GM18907 (cell line): Measurements from ENCODE around the gene EVA1B.

Experiments
- ATAC-seq: cut with Tn5 transposase; IDR thresholded peaks from one replicate; pipeline ENCODE4 v1.9.1; 2021; ENCODE audit warnings: mild to moderate bottlenecking, moderate library complexity; ENCODE audit not compliant: unreplicated experiment

Gene EVA1B

GRCh38 chr1:36346741-36347370, 23.4 kb upstream of the EVA1B start:
- ATAC-seq, result no peak

GRCh38 chr1:36345353-36345752, 21.9 kb upstream of the EVA1B start:
- ATAC-seq, result no peak

- no peak for ATAC-seq
Measured at GRCh38 chr1:36344395-36344680, 20.9 kb upstream of the EVA1B start.

DNA sequence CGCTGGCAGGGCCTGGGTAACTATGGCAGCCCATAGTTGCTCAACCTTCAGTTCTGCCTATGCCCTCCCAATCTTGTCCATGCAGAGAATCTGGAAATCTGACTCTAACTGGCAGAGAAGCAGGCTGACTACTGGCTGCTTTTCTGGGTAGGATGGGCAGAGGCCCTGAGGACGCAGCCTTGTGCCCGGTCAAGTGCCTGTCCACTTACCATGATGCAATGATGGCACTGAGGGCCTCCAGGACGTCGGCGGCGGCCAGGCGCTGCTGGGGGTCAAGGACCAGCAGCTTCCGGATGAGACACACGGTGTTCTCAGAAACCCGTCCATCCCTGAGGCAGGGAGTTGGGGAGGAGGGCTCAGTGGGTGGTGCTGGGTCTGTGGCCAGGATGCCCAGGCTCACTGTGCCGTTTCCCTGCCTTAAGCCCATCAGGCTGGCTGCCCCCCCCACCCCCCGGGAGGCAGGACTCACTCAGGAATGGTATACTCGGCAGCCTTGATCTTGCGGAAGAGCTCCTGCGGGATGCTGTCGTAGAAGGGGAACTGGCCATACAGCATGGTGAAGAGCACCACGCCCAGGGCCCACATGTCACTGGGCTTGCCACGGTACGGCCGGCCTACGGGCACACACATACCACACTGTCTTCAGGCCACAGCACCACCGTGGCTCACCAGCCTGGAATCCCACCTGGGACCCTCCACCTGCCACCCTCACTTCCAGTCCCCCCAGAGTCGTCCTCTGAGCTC, 20.4 kb upstream of the EVA1B start:
- ATAC-seq, result no peak

DNA sequence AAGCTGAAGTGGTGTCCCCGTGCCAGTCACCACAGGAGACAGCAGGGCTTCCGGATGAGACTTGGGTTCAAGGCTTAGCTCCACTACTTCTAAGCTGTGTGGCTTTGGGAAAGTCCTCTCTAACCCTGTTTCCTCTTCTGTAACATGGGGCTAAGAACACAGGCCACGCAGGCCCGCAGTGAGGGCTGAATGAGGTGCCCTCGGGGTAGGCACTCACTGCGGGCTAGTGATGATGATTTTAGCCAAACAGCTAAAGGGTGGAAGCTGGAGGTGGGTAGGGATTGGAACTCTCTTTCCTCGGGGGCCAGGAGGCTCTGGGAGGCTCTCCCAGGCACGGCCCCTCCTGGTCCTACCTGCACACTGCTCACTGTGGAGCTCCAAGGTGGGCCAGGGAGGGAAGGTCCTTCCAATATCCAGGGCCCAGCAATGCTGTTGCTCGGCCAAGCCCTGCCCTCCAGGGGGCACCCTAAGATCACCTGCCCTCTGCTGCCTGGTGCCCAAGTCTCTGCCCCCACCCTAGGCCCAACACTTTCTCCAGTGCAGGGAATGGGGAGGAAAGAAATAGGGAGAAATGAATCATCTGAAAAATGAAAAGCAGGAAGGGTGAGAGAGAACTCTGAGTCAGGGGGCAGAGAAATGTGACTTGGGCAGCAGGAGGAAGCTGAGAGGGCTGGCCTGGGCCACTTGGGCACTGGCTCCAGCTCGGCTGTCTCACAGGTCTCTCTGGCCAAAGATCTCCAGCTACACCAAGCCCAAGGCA, 19.2 kb upstream of the EVA1B start:
- no peak for ATAC-seq

GRCh38 chr1:36341626-36342320, 18.3 kb upstream of the EVA1B start:
- no peak for ATAC-seq

- no peak for ATAC-seq
Measured at GRCh38 chr1:36339615-36340014, 16.2 kb upstream of the EVA1B start.

- no peak for ATAC-seq
Measured at GRCh38 chr1:36339215-36339614, 15.8 kb upstream of the EVA1B start.

DNA sequence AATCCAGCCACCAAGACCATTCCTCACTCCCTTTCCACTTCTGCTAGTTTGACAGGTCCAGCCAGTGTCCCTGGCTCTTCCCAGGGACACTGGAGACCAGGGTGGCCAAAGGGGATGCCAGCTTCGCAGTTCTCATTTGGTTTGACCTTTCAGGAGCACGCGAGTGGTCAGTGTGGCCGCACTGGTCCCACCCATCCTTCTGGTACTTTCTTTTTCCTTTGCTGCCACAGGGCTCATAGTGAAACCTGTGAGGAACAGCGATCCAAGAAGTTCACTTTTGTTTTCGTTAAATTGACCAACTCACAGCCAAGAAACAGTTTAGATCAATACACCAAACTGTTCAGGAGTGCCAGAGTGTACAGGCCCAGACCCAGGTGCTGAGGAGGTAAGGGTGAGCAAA, 14.4 kb upstream of the EVA1B start:
- no peak for ATAC-seq

GRCh38 chr1:36330940-36331339, 7.5 kb upstream of the EVA1B start:
- no peak for ATAC-seq

DNA sequence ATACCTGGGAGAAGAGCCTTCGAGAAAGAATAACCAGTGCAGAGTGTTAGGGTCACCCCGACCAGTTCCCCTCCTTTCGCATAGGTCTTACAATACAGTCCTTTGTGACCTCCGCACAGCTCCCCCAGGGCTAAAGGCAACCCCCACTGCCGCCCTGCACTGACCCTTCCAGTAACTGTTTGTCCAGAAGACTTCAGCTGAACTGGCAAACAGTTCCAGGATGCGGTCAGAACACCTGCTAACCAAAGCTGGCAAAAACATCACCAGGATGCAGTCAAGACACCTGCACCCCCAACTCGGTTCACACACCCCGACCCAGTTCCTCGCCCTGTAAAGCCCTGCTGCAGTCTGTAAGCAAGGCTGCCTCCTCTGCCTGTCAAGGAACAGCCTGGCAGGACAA, 6.4 kb upstream of the EVA1B start:
- ATAC-seq, result no peak

GRCh38 chr1:36328713-36329112, 5.3 kb upstream of the EVA1B start:
- ATAC-seq, result no peak

GRCh38 chr1:36328088-36328480, 4.6 kb upstream of the EVA1B start:
- ATAC-seq, result no peak

GRCh38 chr1:36327421-36328087, 4.1 kb upstream of the EVA1B start:
- no peak for ATAC-seq

DNA sequence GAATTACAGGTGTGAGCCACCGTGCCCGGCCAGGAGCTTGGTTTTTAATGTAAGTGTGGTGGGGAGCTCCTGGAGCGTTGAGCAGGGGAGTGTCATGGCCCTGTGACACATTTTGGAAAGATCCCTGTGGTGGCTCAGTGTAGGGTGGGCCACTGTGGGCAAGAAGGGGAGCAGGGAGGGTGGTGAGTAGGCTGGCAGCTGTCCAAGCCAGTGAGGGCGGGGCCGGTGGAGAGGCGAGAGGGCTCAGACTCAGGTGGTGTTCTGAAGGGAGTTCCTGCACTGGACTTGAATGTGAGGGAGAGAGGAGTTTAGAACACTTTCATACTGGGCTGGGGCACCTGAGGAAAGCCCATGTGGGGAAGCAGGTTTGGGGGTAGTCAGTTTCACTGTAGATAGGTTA, 3.1 kb upstream of the EVA1B start:
- ATAC-seq, result no peak

- ATAC-seq, result no peak
Measured at GRCh38 chr1:36324353-36324703, 883 bp upstream of the EVA1B start.

DNA sequence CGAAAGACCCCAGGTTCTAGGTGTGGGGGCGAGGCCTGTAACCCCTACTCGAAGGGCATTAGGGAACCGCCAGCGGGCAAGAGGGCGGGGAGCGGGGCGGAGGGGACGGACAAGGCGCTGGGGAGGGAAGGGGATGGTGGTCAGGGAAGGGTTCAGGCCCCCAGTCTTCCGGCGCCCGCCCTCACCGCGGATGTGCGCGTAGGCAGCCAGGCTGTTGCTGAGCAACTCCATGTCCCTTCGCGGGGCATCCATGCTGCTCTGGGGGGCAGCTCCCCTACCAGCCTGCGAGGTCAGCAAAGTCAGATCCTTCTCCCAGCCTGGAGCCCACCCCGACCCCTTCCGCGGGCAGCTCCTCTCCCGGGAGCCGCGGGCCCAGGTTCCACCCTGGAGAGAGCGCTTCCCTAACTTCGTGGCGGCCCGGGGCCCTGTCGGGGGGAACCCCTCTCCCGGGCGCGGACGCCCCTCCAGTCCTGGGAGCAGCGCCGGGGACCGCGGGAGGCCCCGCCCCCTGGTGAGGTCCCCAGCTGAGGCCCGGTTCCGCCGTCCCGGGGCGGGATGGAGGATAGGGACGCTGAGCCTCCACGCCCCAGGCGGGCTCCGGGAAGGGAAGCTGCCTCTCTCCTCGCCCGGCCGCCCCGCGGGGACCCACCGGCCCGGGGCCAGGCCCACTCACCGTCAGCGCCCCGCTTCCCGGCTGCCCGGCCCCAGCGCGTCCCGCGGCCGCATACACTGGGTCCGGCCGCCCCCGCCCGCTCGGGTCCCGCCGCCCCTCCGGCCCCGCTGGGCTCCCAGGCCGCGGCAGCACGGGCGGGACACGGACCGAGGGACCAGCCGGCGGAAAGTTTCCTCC, 434 bp downstream of the EVA1B start:
- no peak for ATAC-seq

DNA sequence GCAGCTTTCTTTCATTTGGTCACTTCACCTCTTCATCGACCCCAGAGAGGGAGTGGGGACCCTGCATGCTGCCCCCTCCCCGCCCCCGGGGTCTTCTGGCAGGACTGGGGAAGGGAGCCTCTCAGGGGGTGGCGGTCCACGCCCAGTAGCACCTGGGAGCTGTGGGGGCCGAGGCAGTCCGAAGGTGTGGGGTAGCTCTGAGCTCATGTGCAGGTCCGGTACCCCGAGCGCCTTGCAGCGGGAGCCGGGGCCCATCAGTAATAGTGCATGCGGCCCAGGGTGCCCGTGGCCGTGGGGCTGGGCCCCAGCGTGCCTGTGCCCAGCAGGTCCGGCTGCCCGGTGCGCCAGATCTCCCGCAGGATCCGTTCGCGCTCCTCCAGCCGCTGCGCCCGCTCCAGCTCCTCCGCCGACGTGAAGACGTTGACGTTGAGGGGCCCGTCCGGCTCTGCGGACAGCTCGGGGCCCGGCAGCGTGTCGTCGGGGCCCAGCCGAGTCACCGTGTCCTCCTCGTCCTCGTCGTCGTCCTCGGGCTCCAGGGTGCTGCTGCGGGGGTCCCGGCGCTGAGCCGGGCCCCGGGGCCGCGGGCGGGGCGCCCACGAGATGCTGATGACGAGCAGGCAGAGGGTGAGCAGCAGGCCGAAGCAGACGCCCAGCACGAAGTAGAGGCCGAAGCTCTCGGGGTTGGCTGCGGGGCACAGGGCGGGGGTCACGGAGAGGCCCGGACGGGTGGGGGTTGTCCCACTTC, 1.2 kb downstream of the EVA1B start:
- no peak for ATAC-seq

- ATAC-seq, result no peak
Measured at GRCh38 chr1:36321119-36321951, 2.1 kb downstream of the EVA1B start.
